ENCODE data around the gene EGLN2.
A peak's percentile ranks its signal among the peaks of the same experiment; 100 is the strongest.
"Not testable (repeated sequence)": the region's sequence is repeated elsewhere in the genome, so short reads cannot be mapped to it uniquely, and the experiment has no call there.

EGLN2 gene

GRCh38 chr19:40815223-40815622, 16.2 kb downstream of the EGLN2 start:
- peak overlapping the region; percentile 2 for H3K27ac Mint-ChIP-seq
- no peak overlapping the region for H3K4me3 Mint-ChIP-seq
- ATAC-seq (no peak), DNase-seq (ENCODE audit: low spot score in 2 of 2) (no peak)
- peaks cover 17% of the 10 kb centered on the region for H3K36me3 Mint-ChIP-seq
- no peaks in the 10 kb centered on the region for H3K9me3 Mint-ChIP-seq
- peaks cover 62% of the 10 kb centered on the region for H3K4me1 Mint-ChIP-seq

GRCh38 chr19:40818480-40819399, 19.7 kb downstream of the EGLN2 start:
- ATAC-seq (peak; percentile 92), DNase-seq (ENCODE audit: low spot score in 2 of 2) (peak; percentile 53 to 86)
- H3K4me1 Mint-ChIP-seq = peaks cover 40% of the 10 kb centered on the region
- not testable (repeated sequence) for H3K9me3 Mint-ChIP-seq, H3K36me3 Mint-ChIP-seq
- peak overlapping the region; percentile 46 for H3K27ac Mint-ChIP-seq
- H3K4me3 Mint-ChIP-seq = peak overlapping the region; percentile 75

GRCh38 chr19:40819479-40820234, 20.7 kb downstream of the EGLN2 start:
- H3K9me3 Mint-ChIP-seq, H3K36me3 Mint-ChIP-seq, ATAC-seq, H3K4me3 Mint-ChIP-seq: not testable (repeated sequence)
- DNase-seq (ENCODE audit: low spot score in 2 of 2) = peak in 1 of 2 donors; percentile 77
- Mint-ChIP-seq H3K4me1 (peaks cover 45% of the 10 kb centered on the region), H3K27ac (peak overlapping the region; percentile 14)

GRCh38 chr19:40822161-40822560, 23.2 kb downstream of the EGLN2 start:
- H3K36me3 Mint-ChIP-seq = peaks cover 6% of the 10 kb centered on the region
- peak overlapping the region; percentile 86 for H3K27ac Mint-ChIP-seq
- H3K9me3 Mint-ChIP-seq = no peaks in the 10 kb centered on the region
- ATAC-seq (no peak), DNase-seq (ENCODE audit: low spot score in 2 of 2) (no peak)
- H3K4me1 Mint-ChIP-seq = peaks cover 63% of the 10 kb centered on the region
- no peak overlapping the region for H3K4me3 Mint-ChIP-seq

- peaks cover 62% of the 10 kb centered on the region for H3K4me1 Mint-ChIP-seq
- not testable (repeated sequence) for DNase-seq (ENCODE audit: low spot score in 2 of 2); H3K36me3 Mint-ChIP-seq; ATAC-seq; H3K9me3 Mint-ChIP-seq; H3K4me3 Mint-ChIP-seq
- H3K27ac Mint-ChIP-seq = peak overlapping the region; percentile 86
Observed at GRCh38 chr19:40822704-40823553, 23.9 kb downstream of the EGLN2 start.

- DNase-seq (ENCODE audit: low spot score in 2 of 2); H3K27ac Mint-ChIP-seq; H3K9me3 Mint-ChIP-seq; H3K36me3 Mint-ChIP-seq; H3K4me3 Mint-ChIP-seq; ATAC-seq: not testable (repeated sequence)
- H3K4me1 Mint-ChIP-seq = peaks cover 43% of the 10 kb centered on the region
Observed at GRCh38 chr19:40824916-40825315, 25.9 kb downstream of the EGLN2 start.

GRCh38 chr19:40825460-40826095, 26.6 kb downstream of the EGLN2 start:
- not testable (repeated sequence) for H3K9me3 Mint-ChIP-seq; H3K4me3 Mint-ChIP-seq; H3K36me3 Mint-ChIP-seq; ATAC-seq; DNase-seq (ENCODE audit: low spot score in 2 of 2)
- peak overlapping the region; percentile 37 for H3K27ac Mint-ChIP-seq
- H3K4me1 Mint-ChIP-seq = peaks cover 43% of the 10 kb centered on the region

- Mint-ChIP-seq H3K27ac (peak overlapping the region; percentile 37), H3K4me1 (peaks cover 43% of the 10 kb centered on the region), H3K4me3 (peak overlapping the region; percentile 9)
- DNase-seq (ENCODE audit: low spot score in 2 of 2); H3K36me3 Mint-ChIP-seq; H3K9me3 Mint-ChIP-seq; ATAC-seq: not testable (repeated sequence)
Observed at GRCh38 chr19:40826312-40826698, 27.3 kb downstream of the EGLN2 start.

- H3K9me3 Mint-ChIP-seq; DNase-seq (ENCODE audit: low spot score in 2 of 2); H3K36me3 Mint-ChIP-seq: not testable (repeated sequence)
- Mint-ChIP-seq H3K4me1 (peaks cover 43% of the 10 kb centered on the region), H3K4me3 (peak overlapping the region; percentile 9), H3K27ac (peak overlapping the region; percentile 29)
- ATAC-seq = peak; percentile 88
Observed at GRCh38 chr19:40826699-40827385, 27.9 kb downstream of the EGLN2 start.

GRCh38 chr19:40827386-40828247, 28.6 kb downstream of the EGLN2 start:
- H3K36me3 Mint-ChIP-seq = peaks cover 6% of the 10 kb centered on the region
- H3K4me1 Mint-ChIP-seq = peaks cover 45% of the 10 kb centered on the region
- ATAC-seq (no peak), DNase-seq (ENCODE audit: low spot score in 2 of 2) (no peak)
- H3K4me3 Mint-ChIP-seq = no peak overlapping the region
- H3K9me3 Mint-ChIP-seq = no peaks in the 10 kb centered on the region
- H3K27ac Mint-ChIP-seq = no peak overlapping the region

GRCh38 chr19:40829205-40829604, 30.2 kb downstream of the EGLN2 start:
- Mint-ChIP-seq H3K4me3 (no peak overlapping the region), H3K27ac (peak overlapping the region; percentile 62), H3K4me1 (peaks cover 36% of the 10 kb centered on the region), H3K36me3 (peaks cover 6% of the 10 kb centered on the region), H3K9me3 (no peaks in the 10 kb centered on the region)
- ATAC-seq (no peak), DNase-seq (ENCODE audit: low spot score in 2 of 2) (no peak)

- peaks cover 25% of the 10 kb centered on the region for H3K4me1 Mint-ChIP-seq
- H3K4me3 Mint-ChIP-seq; DNase-seq (ENCODE audit: low spot score in 2 of 2); ATAC-seq; H3K27ac Mint-ChIP-seq; H3K9me3 Mint-ChIP-seq; H3K36me3 Mint-ChIP-seq: not testable (repeated sequence)
Observed at GRCh38 chr19:40830741-40831140, 31.8 kb downstream of the EGLN2 start.
